Cardiac septum (tissue), 1 donor: ENCODE results near the gene ING3. TPM values are rescaled to one million over a fixed set of nuclear protein-coding genes. Genes with fewer than 3 reads are reported as not detected.

ENCODE experiments used
- DNase-seq: peaks from one replicate; pipeline ENCODE4 v3.0.0-alpha.2; 2020; ENCODE audit warnings: low spot score
- intact Hi-C: fragments of 100-400 bp; cut with DNase I; formaldehyde crosslinking; loops from one replicate; pipeline ENCODE4 v1.14.0; 2022
- total RNA-seq: library from RNA; stranded (reverse); fragmentation: NEBNext Ultra II Directional; extraction: Animal tissue kit (Norgen Biotek cat#: 25700); gene quantifications from one replicate; pipeline ENCODE4 v1.2.1, GENCODE V29; 2021
- donor health status: DM: no; HTN: no; CAD: no.

The ING3 gene
- total RNA-seq, 1 donor from 2014 or later = 15.5 TPM

GRCh38 chr7:121020249-121020988, 69.8 kb downstream of the ING3 start:
- no peak for DNase-seq
- intact Hi-C loops = no loop called here

- intact Hi-C loops = no loop called here
Observed at GRCh38 chr7:121020989-121021969, 70.7 kb downstream of the ING3 start.

GRCh38 chr7:121023194-121023593, 72.6 kb downstream of the ING3 start:
- intact Hi-C loops = no loop called here
- no peak for DNase-seq

More at GRCh38 chr7:121020989-121021969, 70.7 kb downstream of the ING3 start:
- DNase-seq = no peak

GRCh38 chr7:121023683-121024511, 73.3 kb downstream of the ING3 start:
- no peak for DNase-seq
- intact Hi-C loops = no loop called here

- intact Hi-C loops = no loop called here
- DNase-seq = no peak
Observed at GRCh38 chr7:121024611-121025010, 74.0 kb downstream of the ING3 start.

- DNase-seq = no peak
Observed at GRCh38 chr7:121026159-121026558, 75.6 kb downstream of the ING3 start.

GRCh38 chr7:121026577-121027111, 76.1 kb downstream of the ING3 start:
- no peak for DNase-seq
- intact Hi-C loops = no loop called here

More at GRCh38 chr7:121026159-121026558, 75.6 kb downstream of the ING3 start:
- intact Hi-C loops = no loop called here

Other genes with a start within 250 kb of the ING3 start
- 54.9 TPM for gene TSPAN12, start 92.6 kb upstream of the ING3 start, total RNA-seq
- 48.7 TPM for gene CPED1, start 37.9 kb downstream of the ING3 start, total RNA-seq